CD4-positive, alpha-beta T cell treated with Interleukin-1 beta for 1 hour (primary cell): ENCODE results near the gene TMPRSS9.

Source experiments
- DNase-seq, 2 donors: peaks; one replicate each; pipeline ENCODE4 v3.0.0-alpha.2; 2020 to 2022

Gene TMPRSS9

DNA sequence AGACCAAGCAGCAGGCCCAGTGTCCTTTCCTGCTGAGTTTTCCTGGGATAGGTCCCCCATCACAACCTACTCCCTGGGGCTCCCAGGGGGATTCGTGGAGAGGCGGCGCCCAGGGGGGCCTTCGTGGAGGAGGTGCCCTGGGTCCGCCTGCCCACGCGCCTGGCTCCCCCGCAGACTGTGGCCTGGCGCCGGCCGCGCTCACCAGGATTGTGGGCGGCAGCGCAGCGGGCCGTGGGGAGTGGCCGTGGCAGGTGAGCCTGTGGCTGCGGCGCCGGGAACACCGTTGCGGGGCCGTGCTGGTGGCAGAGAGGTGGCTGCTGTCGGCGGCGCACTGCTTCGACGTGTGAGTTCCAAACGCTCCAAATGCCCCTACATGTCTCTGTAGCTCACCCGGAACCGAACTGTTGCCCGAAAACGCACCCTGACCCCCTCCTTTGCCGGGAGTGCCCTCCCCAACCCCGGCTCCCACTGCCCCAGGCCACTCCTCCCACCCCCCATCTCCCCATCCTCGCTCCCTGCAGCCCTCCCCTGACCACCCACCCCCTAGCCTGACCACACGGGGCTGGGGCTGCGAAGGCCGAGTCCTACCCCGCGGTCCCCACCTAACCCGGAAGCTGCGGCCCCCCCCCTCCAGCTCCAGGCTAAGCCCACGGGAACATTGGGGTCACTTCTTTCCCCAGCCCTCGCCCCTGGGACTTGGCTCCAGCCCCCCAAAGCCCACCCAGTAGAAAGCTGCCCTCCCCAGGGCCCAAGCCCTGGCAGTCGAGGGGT is 64.0 kb downstream of the TMPRSS9 start:
- no peak for DNase-seq

DNA sequence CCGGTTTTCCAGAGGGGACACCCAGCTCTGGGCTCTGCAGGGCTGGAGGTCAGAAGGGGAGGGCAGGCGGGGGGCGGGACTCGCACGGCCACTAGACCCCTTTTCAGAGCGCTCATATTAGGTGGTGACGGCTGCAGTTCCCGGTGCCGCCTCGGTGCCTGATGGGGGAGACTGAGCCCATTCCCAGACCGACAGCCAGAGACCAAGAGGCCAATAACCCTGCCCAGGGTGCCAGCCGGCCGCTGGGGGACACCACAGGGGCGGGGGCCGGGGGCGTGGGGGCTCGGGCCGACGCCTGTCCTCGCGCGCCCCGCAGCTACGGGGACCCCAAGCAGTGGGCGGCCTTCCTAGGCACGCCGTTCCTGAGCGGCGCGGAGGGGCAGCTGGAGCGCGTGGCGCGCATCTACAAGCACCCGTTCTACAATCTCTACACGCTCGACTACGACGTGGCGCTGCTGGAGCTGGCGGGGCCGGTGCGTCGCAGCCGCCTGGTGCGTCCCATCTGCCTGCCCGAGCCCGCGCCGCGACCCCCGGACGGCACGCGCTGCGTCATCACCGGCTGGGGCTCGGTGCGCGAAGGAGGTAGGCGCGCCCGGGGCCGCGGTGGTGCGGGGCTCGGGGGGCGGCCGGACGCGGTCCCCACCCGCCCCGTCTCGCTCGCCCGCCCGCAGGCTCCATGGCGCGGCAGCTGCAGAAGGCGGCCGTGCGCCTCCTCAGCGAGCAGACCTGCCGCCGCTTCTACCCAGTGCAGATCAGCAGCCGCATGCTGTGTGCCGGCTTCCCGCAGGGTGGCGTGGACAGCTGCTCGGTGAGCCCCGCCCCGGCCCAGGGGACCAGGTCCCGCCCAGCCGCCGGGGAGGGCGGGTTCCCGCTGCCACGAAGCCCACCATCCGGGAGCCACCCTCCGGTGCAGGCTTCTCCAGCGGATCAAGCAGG is 64.9 kb downstream of the TMPRSS9 start:
- no peak for DNase-seq

GRCh38 chr19:2425622-2426581 is 65.8 kb downstream of the TMPRSS9 start:
- DNase-seq: no peak

DNA sequence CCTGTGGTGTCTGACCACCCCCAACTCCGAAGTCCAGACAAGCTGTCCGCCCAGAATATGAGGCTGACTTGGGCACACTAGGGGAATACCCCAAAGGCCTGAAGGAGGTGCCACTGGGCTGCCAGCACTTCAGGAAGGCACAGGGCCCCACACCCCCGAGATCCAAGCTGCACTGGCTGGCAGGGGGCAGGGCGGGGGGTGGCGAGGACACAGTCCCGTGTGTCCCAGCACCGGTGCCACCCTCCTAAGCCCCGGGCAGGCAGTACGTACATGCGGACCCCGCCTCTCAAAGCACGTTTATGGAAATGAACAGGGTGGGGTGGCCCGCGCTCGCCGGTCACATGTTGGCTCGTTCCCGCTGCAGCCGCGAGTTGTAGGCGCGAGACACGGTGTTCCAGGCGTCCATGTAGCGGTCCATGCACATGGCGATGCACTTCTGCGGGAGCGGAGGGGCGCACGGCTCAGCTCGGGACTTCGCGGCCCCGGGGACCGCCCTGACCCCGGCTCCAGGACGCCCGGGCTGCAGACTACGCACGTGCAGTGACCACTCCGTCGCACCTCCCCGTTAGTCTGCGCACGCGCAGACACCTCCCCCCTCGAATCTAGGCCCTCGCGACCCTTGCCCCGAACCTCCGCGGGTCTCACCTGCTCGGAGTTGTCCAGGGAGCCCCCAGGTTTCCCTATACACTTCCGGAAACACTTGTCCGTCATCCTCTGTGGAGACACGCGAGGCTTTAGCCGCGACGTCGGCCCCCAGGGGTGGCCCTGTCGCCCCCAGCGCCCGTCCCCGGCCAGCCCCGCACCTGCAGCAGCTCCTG is 66.8 kb downstream of the TMPRSS9 start:
- DNase-seq: peak; percentile 31 to 53

- DNase-seq: peak; percentile 95 to 96
Observed at GRCh38 chr19:2427429-2428320, 67.6 kb downstream of the TMPRSS9 start, which contains the start of gene TIMM13. TSS of gene TIMM13 (minus strand) at chr19:2427586. CDS start at chr19:2427533, 53 bp downstream.

DNA sequence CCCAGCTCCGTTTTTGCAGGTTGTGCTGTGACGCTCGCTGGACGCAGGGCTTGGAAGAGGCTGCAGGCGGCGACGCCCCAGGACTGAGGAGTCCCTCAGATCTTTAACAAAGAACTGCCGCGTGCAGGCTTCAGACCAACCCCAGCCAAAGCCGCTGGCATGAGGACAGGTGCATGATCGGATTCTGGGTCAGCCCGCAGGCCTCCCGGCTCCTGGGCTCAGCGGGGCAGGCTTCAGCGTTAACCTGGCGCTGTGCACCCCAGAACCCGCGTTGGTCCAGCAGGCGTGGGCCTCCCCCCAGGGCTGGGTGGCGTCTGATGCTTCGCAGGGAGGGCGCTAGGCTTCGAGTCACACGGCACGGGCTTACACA is 68.2 kb downstream of the TMPRSS9 start:
- DNase-seq: no peak

DNA sequence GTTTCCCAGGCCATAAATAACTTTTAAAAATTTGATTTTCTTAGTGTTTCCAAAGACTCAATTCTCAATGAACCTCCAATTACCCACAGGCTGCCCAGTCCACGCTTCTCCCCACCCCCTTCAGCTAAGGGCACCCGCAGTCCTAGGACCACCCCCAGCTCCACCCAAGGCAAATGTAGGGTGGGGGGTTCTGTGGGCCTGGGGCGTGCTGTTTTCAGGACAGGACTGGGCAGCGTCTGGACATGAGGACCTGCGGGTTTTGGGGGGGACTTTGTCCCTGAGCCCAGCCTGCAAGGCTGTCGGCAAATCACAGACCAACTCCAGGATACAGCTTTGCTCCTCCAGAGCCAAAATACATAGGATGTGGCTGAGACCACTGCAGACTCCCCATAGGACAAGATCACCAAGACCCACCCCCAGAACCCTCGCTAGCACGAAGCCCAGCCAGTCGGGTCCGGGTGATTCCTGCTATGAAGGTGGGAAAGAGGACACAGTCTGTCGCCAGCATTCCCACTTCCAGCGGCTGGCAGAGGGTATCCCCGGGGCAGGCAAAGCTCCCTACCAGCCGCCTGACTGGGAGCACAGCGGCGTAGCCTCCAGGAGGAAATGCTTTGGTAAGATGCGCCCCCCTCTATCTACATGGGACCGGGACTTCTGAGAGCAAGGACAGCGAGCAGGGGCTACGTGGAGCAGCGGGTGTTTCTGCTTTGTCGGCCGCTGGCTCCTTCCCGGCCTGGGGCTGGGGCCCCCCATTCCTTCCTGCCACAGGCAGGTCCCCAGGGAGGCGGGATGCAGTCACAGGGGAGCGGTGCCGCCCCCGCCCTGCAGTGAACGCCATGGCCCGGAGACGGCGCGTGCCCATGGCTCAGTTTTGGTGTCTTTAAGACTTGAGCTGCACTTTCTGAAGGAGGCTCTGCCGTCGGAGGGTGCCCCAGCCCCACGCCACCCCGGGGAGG is 69.0 kb downstream of the TMPRSS9 start:
- DNase-seq: no peak

GRCh38 chr19:2429917-2430535 is 70.0 kb downstream of the TMPRSS9 start:
- DNase-seq: no peak

DNA sequence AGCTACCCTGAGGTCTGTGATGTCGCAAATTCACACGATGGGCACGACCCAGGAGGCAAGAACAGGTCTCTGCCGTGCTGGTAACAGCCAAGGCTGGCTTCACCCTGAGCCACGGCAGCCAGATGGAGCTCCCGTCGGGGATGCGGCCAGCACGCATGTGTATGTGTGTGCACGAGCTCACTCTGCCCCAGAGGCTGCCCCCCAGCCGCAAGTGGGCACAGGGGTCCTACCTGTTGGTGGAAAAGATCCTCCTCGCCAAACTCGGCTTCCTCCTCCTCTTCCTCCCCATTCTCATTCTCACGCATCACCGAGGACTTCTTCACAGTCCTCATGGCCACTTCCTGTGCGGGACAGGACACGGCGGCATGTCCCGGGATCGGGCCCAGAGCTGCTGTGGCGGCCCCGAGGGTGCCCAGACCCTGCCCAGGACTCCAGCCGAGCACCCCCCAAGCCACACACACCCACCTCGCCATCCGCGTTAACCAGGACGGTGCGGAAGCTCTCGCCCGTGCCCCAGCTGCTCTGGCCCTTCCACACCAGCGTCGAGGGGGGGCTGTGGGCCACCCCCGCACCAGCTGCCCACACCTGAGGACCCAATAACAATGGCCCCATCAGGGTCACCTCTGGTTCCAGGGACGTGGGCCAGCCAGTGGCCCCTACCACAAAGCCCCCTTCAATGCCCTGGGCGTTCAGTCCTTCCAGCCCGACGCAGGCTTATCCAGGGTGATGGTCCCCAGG is 71.4 kb downstream of the TMPRSS9 start:
- no peak for DNase-seq

- DNase-seq: no peak
Observed at GRCh38 chr19:2432131-2432848, 72.2 kb downstream of the TMPRSS9 start.

DNA sequence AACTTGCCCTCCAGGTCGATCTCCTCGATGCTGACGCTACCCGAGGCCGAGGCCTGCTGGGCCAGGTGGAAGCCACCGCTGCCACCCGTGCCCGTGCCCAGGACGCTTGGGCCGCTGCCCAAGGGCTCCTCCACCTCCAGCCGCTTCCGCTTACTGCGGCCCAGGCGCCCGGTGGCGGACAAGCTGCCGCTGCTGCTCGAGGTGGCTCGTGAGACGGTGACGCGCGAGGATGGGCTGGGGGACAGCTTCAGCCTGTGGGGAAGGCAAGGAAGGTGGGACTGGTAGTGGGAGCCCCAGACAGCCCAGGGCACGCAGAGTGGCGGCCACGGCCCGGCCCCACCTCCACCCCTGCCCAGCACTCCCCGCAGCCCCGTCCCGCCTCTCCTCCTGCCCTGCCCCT is 73.8 kb downstream of the TMPRSS9 start:
- DNase-seq: no peak

- DNase-seq: no peak
Observed at GRCh38 chr19:2434267-2434666, 74.2 kb downstream of the TMPRSS9 start.

- no peak for DNase-seq
Observed at GRCh38 chr19:2434721-2435265, 74.7 kb downstream of the TMPRSS9 start.

DNA sequence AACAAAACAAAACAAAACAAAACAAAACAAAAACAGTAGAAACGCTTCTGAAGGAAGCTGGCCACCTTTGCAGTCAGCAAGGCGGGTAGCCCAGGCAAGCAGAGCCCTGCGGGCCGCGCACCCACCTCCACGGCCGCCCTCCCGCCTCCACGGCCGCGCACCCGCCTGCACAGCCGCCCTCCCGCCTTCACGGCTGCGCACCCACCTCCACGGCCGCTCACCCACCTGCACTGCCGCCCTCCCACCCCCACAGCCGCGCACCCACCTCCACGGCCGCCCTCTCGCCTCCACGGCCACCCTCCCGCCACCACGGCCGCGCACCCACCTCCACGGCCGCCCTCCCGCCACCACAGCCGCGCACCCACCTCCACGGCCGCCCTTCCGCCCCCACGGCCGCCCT is 76.3 kb downstream of the TMPRSS9 start:
- DNase-seq: no peak

DNA sequence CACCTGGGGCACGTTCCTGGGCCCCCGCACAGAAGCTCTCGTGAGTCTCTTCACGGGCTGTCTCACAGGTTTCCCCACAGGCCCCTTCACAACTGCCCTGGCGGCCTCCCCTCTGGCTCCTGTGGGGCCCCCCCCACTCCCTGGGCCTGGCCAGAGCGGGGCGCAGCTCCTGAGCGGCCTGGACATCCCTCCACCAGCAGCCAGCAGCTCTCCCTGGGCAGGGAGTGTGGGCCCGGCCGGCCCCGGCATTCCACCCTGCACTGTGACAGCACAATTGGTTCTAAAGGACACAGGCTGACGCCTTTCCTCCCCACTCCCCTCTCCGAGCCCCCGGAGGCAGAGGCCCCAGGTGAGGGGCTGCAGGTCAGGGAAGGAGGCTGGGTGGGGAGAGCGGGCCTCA is 76.9 kb downstream of the TMPRSS9 start:
- DNase-seq: no peak

- DNase-seq: no peak
Observed at GRCh38 chr19:2438178-2438577, 78.1 kb downstream of the TMPRSS9 start.

GRCh38 chr19:2440515-2440914 is 80.5 kb downstream of the TMPRSS9 start:
- DNase-seq: no peak
